HG02798 (cell line): Measurements from ENCODE around the gene VWA1.
"Not testable (repeated sequence)": the region's sequence is repeated elsewhere in the genome, so short reads cannot be mapped to it uniquely, and the experiment has no call there.

Experiments used
- ATAC-seq: cut with Tn5 transposase; IDR thresholded peaks from one replicate; pipeline ENCODE4 v1.9.1; 2021; ENCODE audit warnings: mild to moderate bottlenecking; ENCODE audit not compliant: unreplicated experiment, poor library complexity

The VWA1 gene

GRCh38 chr1:1421147-1421906 lies 14.2 kb upstream of the VWA1 start, which contains the start of gene ANKRD65:
Gene ANKRD65, minus strand, starts transcription at chr1:1421276. Its CDS starts 271 bp downstream, at chr1:1421005.
- ATAC-seq, result no peak

- ATAC-seq, result no peak
Observed at GRCh38 chr1:1421907-1422464, 13.5 kb upstream of the VWA1 start.

- no peak for ATAC-seq
Observed at GRCh38 chr1:1422465-1423244, 12.8 kb upstream of the VWA1 start.

GRCh38 chr1:1423245-1423597 lies 12.3 kb upstream of the VWA1 start:
- no peak for ATAC-seq

- ATAC-seq, result no peak
Observed at GRCh38 chr1:1424707-1425106, 10.8 kb upstream of the VWA1 start.

GRCh38 chr1:1425426-1425752 lies 10.1 kb upstream of the VWA1 start:
- ATAC-seq, result no peak

- ATAC-seq, result no peak
Observed at GRCh38 chr1:1425753-1426495, 9.6 kb upstream of the VWA1 start.

- no peak for ATAC-seq
Observed at GRCh38 chr1:1426496-1427105, 8.9 kb upstream of the VWA1 start.

GRCh38 chr1:1427106-1427819 lies 8.2 kb upstream of the VWA1 start:
- ATAC-seq, result no peak

GRCh38 chr1:1427820-1428148 lies 7.7 kb upstream of the VWA1 start:
- no peak for ATAC-seq

- ATAC-seq, result no peak
Observed at GRCh38 chr1:1428174-1428573, 7.3 kb upstream of the VWA1 start.

- not testable (repeated sequence) for ATAC-seq
Observed at GRCh38 chr1:1428967-1429366, 6.5 kb upstream of the VWA1 start.

GRCh38 chr1:1429671-1430073 lies 5.8 kb upstream of the VWA1 start:
- ATAC-seq, result no peak

GRCh38 chr1:1430114-1430982 lies 5.1 kb upstream of the VWA1 start:
- ATAC-seq, result no peak

- no peak for ATAC-seq
Observed at GRCh38 chr1:1430992-1431844, 4.3 kb upstream of the VWA1 start.

- no peak for ATAC-seq
Observed at GRCh38 chr1:1431845-1432273, 3.6 kb upstream of the VWA1 start.

- no peak for ATAC-seq
Observed at GRCh38 chr1:1432274-1432950, 3.1 kb upstream of the VWA1 start.
